ENCODE data around the gene PLPP3.
"Not testable (repeated sequence)": the region's sequence is repeated elsewhere in the genome, so short reads cannot be mapped to it uniquely, and the experiment has no call there.

PLPP3 gene

DNA sequence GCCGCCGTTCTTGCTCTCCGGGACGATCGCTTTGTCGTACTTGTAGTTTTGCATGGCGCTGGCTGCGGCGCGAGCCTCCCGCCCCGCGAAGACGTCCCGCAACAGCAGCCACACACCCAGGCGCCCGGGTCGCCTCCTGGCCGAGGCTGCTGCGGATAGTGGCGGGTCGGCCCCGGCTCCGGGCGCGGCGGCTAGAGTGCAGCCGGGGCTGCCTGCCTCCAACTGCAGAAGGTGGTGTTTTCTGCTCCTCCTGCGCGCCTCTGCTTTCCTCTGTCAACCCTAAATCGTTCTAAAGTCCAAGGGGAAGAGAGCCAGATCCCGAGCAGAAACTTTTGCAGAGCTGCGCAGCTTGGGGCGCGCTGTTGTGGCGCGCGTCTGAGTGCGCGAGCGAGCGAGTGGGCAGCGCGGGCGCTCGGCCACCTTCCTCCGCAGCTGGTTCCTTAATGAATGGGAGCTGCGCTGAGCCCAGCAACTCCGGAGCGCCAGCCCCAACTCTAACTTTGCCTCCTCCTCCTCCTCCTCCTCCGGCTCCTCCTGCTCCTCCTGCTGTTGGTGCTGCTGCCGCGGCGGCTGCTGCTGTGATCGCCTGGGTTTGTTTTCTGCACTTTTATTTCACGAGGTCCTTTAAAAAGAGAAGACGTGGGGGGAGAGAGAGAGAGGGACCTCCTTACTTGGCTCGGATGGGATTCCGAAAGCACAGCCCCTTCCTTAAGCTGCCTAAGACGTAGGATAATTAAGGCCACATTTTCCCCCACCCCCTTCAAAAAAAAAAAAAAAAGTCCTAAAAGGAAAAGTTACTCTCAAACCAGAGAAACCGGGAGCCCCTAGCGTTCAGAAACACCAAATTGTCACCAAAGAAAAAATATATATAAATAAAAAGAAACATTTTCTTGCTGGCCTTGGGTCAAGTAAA lies at the start of gene PLPP3:
PLPP3 (minus strand) TSS at position 601 of the 913 bp plus-strand sequence; CDS start at position 54, 547 bp downstream.
- DNase-seq (ENCODE audit: low read depth), result no peak

DNA sequence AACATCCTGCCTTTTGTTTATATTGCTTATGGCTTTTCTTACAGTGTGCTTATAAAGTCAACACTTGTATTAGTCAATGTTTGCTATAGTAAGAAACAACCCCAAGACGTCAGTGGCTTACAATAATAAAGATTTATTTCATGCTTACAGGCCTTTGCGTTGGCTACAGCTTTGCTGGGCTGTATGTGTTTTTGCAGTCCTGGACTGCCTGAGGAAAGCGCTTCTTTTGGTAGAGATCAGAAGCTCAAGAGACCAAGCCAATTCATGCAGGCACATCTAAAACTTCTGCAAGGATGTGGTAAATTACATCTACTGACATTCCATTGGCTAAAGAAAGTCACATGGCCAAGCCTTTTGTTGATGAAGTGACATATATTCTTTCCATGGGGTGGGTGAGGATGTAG lies 48.3 kb upstream of the PLPP3 start:
- no peak for DNase-seq (ENCODE audit: low read depth)

DNA sequence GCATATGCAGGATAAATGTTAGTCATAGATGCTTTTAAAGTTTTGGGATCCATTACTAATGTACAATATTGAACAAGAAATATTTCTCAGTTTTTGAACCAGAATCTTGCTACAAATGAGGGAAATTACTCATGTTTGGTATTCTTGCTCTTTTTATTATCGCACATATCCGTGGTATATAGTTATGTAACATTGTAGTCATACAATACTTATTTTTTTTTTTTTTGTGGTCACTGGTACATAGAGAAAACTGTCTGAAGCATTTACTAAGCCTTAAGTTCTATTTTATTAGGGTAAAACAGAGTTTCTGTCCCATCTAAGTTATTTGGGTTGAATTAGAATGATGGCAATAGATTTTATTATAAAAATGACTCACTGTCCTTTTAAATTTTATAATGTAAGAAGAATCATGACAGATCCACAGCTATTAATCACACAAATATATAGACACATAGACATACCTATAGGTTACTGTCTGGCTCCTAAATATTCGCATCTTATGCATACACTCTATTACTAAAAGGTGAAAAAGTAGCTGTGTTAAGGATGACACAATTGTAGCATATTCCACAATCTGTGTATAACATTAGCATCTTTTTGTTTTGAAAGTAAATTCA lies 47.8 kb upstream of the PLPP3 start:
- no peak for DNase-seq (ENCODE audit: low read depth)

DNA sequence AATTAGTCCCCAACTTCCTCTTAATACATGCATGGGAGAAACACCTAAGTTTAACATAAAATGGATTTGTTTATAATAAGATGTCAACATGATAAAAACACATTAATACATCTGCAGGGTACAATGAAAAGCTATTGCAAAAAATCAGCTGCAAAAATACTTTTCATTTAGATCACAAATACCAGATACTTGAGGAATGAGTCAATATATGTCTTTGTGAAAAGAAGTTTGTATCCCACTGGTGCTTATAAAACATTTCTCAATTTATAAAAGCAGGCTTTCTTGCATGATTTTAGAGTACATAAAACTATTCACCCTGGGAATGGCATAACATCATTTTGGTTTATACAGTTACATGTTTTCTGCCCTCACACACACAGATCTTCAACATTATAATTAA lies 47.2 kb upstream of the PLPP3 start:
- no peak for DNase-seq (ENCODE audit: low read depth)

DNA sequence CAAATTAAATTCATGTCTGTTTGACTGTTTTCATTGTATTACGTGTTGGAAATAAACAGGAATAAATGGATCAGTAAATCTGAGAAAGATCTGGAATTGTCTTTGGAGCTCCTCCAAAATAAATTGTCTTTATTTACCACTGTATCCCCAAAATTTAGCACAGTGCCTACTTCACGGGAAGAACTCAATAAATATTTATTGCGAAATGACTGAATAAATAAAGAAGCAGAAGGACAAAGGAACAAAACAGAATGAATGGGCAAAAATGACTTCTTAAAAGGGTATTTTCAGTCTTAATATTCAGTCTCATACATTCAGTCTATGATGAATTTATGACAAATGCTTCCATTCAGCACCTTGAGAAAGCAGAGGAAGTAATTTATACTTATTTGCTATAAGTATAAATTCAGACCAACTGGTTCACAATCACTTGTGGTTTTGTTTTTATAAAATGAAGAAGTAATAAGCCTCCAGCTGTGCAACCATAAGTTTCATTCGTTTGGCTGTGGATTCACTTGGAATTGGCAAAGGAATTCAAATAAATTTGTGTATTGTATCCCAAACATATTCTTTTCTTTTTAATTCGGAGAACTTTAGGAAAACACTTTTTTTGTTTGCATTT lies 46.6 kb upstream of the PLPP3 start:
- DNase-seq (ENCODE audit: low read depth), result no peak

DNA sequence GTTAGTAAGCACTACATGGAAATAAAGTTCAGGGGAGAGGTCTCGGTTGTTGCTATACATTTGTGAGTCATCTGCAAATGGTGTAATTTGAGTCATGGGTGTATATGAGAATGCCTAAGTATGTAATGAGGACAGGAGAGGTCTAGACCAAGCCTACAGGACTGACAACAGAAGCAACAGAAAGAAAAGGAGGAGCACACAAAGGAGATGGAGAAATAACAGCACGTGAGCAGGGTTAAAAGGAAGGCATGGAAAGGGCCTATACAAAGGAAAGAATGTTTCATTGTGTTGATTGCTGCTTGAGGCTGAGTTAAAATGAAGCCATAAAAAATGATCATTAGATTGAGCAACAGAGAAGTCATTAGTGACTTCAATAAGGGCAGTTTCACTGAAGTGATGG lies 37.8 kb upstream of the PLPP3 start:
- DNase-seq (ENCODE audit: low read depth), result no peak

DNA sequence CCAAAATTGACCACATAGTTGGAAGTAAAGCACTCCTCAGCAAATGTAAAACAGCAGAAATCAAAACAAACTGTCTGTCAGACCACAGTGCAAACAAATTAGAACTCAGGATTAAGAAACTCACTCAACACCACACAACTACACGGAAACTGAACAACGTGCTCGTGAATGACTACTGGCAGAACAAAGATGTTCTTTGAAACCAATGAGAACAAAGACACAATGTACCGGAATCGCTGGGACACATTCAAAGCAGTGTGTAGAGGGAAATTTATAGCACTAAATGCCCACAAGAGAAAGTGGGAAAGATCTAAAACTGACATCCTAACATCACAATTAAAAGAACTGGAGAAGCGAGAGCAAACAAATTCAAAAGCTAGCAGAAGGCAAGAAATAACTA lies 31.4 kb upstream of the PLPP3 start:
- DNase-seq (ENCODE audit: low read depth), result not testable (repeated sequence)

DNA sequence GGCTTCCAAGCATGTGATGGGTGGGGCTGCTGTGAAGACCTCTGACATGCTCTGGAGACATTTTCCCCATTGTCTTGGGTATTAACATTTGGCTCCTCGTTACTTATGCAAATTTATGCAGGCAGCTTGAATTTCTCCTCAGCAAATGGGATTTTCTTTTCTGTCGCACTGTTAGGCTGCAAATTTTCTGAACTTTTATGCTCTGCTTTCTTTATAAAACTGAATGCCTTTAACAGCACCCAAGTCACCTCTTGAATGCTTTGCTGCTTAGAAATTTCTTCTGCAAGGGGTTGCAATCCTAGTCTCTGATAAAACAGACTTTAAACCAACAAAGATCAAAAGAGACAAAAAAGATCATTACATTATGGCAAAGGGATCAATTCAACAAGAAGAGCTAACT lies 30.7 kb upstream of the PLPP3 start:
- DNase-seq (ENCODE audit: low read depth), result not testable (repeated sequence)

DNA sequence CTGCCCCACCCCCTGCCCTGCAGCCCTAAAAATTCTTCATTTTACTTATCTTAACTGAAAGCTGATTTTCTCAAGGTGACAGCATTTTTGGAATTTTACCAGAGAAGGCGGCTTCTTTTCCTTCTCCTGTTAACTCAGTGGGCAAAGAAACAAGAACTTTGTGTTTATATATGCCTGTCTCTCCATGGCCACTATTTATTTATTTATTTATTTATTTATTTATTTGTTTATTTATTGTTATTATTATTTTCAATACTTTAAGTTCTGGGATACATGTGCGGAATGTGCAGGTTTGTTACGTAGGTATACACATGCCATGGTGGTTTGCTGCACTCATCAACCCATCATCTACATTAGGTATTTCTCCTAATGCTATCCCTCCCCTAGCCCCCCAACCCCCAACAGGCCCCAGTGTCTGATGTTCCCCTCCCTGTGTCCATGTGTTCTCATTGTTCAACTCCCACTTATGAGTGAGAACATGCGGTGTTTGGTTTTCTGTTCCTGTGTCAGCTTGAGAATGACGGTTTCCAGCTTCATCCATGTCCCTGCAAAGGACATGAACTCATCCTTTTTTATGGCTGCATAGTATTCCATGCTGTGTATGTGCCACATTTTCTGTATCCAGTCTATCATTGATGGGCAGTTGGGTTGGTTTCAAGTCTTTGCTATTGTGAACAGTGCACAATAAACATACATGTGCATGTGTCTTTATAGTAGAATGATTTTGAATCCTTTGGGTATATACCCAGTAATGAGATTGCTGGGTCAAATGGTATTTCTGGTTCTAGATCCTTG lies 16.2 kb upstream of the PLPP3 start:
- not testable (repeated sequence) for DNase-seq (ENCODE audit: low read depth)

DNA sequence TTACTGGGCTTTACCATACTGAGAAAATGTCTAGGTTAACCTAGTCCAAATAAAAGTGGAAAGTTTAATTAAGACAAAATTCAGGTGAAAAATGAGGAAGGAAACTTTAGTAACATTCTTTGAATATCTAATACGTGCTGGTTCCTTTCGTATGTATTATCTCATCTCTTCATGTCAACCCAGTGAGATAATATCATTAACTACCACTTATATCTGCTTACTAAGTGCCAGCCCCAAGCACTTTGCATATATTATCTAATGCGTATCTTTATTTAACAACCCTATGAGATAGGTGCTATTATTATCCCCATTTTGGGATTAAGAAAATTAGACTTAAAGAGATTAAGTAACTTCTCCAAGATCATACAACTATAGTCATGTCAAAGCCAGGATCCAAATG lies 12.5 kb upstream of the PLPP3 start:
- no peak for DNase-seq (ENCODE audit: low read depth)

DNA sequence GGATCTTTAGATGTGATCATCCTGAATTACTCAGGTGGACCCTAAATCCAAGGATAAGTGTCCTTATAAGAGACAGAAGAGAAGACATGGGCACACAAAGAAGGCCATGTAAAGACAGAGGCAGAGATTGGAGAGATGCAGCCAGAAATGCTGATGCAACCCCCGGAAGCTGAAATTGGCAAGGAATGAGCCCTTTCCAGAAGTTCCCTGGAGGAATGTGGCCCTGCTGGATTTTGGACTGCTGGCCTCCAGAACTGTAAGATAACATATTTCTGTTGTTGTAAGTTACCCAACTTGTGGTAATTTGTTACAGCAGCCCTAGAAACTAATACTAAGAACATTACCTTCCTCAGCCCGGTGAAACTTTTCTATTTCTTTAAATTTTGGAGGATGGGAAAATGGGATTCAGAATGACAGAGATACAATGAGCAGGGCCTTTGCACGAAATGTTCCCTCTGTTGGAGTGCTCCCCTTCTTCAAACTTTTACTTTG lies 11.2 kb upstream of the PLPP3 start:
- no peak for DNase-seq (ENCODE audit: low read depth)

DNA sequence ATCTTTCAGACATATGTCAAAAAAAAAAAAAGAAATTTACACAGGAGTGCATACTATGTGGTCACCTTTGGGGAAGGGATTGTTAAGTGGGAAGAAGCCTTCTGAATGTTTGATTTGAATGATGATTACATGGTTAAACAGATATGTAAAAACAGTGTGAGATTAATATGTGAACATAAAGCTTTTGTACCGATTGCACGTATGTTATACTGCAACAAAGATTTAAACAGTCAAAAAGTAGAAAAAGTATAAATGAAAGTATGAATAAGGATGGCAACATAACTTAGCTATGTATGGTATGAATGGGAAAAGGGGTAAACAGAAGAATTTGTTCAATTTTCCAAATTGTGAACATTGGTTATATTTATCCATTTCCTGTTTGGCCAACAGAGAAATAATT lies 10.0 kb upstream of the PLPP3 start:
- no peak for DNase-seq (ENCODE audit: low read depth)

DNA sequence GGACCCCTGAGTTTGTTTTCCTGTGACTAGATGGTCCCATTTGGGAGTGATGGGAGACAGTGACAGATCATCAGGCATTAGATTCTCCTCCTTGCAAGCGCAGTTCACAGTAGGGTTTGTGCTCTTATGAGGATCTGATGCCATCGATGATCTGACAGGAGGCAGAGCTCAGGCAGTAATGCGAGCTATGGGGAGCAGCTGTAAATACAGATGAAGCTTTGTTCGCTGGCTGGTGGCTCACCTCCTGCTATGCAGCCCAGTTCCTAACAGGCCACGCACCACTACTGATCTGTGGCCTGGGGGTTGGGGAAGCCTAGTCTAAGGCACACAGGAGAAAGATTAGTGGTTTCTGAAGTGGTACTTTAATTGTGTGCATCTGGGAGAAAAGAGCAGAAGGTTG lies 7.1 kb upstream of the PLPP3 start:
- DNase-seq (ENCODE audit: low read depth), result no peak

DNA sequence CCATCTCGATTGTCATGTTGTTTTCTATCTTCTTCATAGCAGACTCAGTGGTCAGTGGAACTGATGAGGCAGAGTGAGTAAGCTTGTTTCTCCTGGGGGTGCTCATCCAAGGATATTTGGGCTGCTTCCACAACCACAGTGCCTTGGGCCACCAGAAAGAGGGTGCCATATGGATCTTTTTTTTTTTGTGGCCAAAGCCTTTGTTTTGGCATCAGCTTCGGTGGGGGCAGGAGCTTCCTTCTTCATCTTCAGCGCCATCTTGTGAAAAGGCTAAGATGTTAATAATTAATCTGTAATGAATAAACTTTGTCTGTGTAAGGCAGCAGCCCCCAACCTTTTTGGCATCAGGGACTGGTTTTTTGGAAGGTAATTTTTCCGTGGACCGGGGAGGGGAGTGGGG lies 6.6 kb upstream of the PLPP3 start:
- no peak for DNase-seq (ENCODE audit: low read depth)

DNA sequence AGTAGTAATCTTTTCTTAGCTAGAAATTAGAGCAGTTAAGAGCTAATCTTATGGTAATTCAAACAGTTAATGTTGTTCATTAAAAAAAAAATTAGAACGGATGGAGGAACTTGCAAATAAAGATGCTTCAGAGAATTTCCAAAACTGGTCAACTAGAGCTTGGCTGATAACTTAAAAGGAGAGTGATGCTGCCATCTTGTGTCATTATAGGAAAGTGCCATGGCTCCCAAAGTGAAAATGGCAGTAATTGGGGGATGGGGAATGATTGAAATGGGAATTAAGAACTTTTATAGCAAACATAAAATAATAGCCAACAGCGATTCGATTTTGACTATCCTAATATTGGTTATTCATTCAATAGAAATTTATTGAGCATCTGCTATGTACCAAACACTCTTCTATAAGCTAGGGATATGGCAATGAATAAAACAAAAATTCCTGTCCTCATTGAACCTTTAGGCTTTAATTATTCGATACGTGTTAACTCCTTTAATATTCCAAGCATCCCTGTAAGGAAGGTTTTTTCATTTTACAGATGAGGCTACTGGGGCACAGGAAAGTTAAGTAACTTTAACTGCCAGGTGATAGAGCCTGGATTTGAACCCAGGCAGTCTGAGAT lies 5.7 kb upstream of the PLPP3 start:
- no peak for DNase-seq (ENCODE audit: low read depth)

DNA sequence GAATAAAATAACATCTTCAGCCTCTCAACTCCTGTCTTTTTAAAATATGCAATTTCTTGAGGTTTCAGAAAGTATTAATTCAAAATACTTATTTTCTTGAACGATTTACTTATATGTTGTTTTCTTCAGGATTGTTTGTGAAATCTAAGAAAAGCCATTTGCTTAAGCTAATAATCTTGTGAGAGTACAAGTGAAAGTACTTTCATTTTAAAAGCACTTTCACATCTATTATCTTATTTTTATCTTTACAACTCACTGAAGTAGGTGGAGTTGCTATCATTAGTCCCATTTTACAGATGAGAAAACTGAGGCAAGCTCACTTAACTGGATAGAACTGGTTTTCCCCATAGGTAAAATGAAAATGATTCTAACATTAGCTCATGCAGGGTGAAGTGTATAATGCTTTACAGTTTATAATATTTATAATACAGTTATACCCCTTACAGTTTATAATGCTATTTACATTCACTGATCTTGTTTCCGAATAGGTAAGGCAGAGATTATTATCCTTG lies 4.7 kb upstream of the PLPP3 start:
- DNase-seq (ENCODE audit: low read depth), result no peak

DNA sequence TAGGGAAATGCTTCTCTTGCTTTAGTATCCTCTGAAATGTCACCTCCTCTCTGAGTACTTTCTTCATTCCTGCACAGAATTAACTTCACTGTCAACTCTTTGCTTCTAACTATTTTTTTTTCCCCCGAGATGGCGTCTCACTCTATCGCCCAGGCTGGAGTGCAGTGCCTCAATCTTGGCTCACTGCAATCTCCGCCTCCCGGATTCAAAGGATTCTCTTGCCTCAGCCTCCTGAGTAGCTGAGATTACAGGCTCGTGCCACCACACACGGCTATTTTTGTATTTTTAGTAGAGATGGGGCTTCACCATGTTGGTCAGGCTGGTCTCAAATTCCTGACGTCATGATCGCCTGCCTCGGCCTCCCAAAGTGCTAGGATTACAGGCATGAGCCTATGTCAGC lies 1.4 kb upstream of the PLPP3 start:
- DNase-seq (ENCODE audit: low read depth), result no peak

DNA sequence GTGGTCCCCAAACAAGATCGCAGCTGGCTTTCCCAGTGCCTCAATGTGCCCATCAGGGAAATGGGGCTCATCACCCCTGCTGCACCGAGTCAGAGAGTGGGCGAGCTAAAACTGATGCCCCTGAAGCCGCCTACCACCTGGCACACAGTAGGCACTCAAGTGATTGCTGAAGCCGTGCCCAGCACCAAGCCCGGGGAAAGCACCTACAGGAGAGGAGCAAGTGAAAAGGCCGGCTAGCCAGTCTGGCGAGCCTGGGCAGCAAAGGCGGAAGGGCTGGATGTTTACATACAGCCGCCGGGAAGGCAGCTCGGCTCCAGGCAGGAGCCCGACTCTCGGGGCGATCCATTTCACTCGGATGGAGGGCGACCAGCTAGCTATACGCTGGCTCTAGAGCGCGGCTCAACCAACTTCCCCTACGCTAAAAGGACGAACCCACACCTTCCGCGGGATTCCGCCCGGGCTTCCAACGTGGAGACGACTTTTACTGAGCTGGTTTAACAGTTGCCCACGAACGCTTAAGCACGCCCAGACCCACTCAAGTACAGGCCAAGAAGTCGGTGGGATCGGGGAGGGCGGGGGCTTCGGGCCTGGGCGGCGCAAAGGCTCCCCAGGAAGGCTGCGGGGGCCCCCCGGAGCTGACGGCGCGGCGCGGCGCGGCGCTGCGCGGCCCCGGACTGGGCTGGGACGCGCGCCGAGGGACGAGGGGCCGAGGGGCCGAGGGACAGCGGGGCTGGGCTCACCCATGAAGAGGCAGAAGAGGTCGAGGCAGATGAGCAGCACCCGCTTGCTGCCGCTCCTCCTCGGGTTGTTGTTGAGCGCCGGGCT lies 1.0 kb downstream of the PLPP3 start:
- DNase-seq (ENCODE audit: low read depth), result no peak

DNA sequence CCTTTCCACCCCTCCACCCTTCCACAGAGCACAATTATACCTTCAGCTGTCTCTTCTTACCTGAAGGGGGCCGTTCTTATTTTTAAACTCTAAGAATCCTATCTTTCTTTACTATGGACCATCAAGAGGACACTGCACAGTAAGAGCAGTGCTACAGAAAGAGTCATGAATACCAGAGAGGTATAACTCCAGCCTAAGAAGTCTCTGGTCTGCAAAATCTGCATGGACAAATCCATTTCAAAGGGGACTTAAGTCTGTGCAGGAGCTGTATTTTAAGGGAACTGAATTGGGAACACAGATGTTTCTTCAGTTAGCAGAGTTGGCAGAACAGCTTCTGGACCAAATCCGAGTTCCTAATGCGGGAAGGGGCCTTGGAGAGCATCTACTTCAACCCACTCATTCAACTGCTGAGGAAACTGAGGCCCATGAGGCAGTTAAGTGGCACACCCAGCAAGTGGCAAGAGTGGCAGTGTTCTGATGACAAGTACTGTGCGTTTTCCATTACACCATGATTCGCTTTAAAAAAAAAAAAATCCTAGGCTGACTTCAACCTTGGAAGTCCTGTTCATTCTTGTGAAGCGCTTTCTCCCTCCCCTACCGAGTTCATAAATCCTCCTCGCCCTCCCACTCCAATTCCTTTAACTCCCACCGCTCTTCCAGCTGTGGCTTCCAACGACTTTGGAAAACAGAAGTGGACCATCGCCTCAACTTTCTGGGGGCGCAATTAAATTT lies 1.8 kb downstream of the PLPP3 start:
- DNase-seq (ENCODE audit: low read depth), result no peak

DNA sequence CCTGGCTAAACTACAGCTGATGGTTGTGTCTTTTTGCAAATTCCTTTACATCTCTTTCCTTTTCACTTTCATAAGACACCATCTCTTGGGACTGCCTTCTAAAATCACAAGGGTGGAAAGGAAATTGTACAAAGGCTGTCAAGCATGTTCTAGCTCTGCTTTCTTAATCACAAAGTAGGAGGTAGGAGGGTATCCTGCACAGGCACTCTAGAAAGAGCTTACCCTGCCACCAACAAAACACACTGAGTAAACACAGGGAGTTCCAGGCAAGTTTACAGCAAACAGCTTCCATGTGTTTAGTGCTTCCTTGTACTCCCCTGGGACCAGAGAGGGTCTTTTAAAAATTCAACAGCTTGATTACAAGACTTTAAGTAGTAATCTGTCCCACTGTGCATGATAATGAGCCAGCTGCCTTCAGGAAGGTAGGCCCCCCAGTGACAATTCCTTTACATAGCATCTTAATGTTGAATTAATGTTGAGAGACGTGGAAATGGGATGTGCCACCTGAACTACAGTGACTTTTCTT lies 2.4 kb downstream of the PLPP3 start:
- no peak for DNase-seq (ENCODE audit: low read depth)

Data from activated T-helper 1 cell treated with Interleukin-2 at 50 U/mL for 16 hours (primary cell).